HFF-Myc (cell line): ENCODE measurements around the gene RBM38.

ENCODE experiments used
- DNase-seq: peaks from one replicate; pipeline ENCODE4 v3.0.0-alpha.2; 2011; ENCODE audit warnings: low read depth; ENCODE audit errors: extremely low read depth
- H3K4me3 ChIP-seq: replicated peaks from 2 replicates; pipeline ENCODE4 v1.5.1; 2011; ENCODE audit warnings: low read depth, mild to moderate bottlenecking, control low read depth, low read length
- CTCF ChIP-seq: IDR thresholded peaks from 2 replicates; pipeline ENCODE4 v1.5.1; 2012; ENCODE audit warnings: mild to moderate bottlenecking, low read depth, low read length, control low read depth; ENCODE audit errors: missing control alignments

The RBM38 gene

GRCh38 chr20:57437672-57438330, 46.6 kb downstream of the RBM38 start:
- DNase-seq, result no peak
- no peak overlapping the region for H3K4me3 ChIP-seq
- TF ChIP-seq CTCF, result no peak

GRCh38 chr20:57438552-57438951, 47.4 kb downstream of the RBM38 start:
- DNase-seq, result no peak
- TF ChIP-seq CTCF, result no peak
- no peak overlapping the region for H3K4me3 ChIP-seq

- H3K4me3 ChIP-seq, result no peak overlapping the region
- DNase-seq, result no peak
- TF ChIP-seq CTCF, result no peak
Measured at GRCh38 chr20:57439432-57439831, 48.2 kb downstream of the RBM38 start.

GRCh38 chr20:57439993-57440392, 48.8 kb downstream of the RBM38 start:
- no peak for DNase-seq
- H3K4me3 ChIP-seq, result no peak overlapping the region
- TF ChIP-seq CTCF, result no peak

GRCh38 chr20:57440678-57441509, 49.7 kb downstream of the RBM38 start:
- H3K4me3 ChIP-seq, result no peak overlapping the region
- no peak for TF ChIP-seq CTCF
- DNase-seq, result no peak

- H3K4me3 ChIP-seq, result no peak overlapping the region
- no peak for TF ChIP-seq CTCF
Measured at GRCh38 chr20:57441510-57442154, 50.4 kb downstream of the RBM38 start.

More at GRCh38 chr20:57441510-57442154, 50.4 kb downstream of the RBM38 start:
- DNase-seq, result no peak
